H1 (cell line): ENCODE results near the gene ALPI. TPM values are rescaled to one million over a fixed set of nuclear protein-coding genes. Genes with fewer than 3 reads are reported as not detected.

Source experiments
- CTCF ChIA-PET: fragments of 300-600 bp; sonication (Branson Sonifier 250); formaldehyde crosslinking; loops from one replicate; lab custom pipeline; 2021; ENCODE audit not compliant: partially characterized antibody; lab: Charles Lee
- POLR2A ChIA-PET: fragments of 300-600 bp; sonication (Branson Sonifier 250); formaldehyde crosslinking; loops from one replicate; lab custom pipeline; 2021; ENCODE audit warnings: inconsistent platforms; ENCODE audit not compliant: partially characterized antibody; lab: Charles Lee
- DNase-seq, 2 experiments: peaks; one replicate each; pipeline versions ENCODE4 v3.0.0 to v3.0.0-alpha.2; 2010 to 2022; ENCODE audit warnings: low spot score in 2 of 2, low read depth in 1 of 2, mixed read lengths in 1 of 2
- FAIRE-seq: peaks from 2 replicates; lab custom pipeline; 2011; peaks lifted over from hg19 to GRCh38; lab: Jason Lieb, UNC
- H2AFZ ChIP-seq: 2 replicates; pipeline ENCODE4 v1.8.1; 2012; ENCODE audit warnings: low read length, inconsistent platforms
- H2AK5ac ChIP-seq: 2 replicates; pipeline ENCODE4 v1.6.1; 2013; ENCODE audit warnings: low read depth, low read length
- H2BK120ac ChIP-seq: replicated peaks from 2 replicates; pipeline ENCODE3; 2013; ENCODE audit warnings: low read depth, low read length, inconsistent platforms
- H2BK12ac ChIP-seq: 2 replicates; pipeline ENCODE4 v1.6.1; 2013; ENCODE audit warnings: low read depth, low read length
- H2BK15ac ChIP-seq: 2 replicates; pipeline ENCODE4 v1.6.1; 2013; ENCODE audit warnings: low read length
- H2BK20ac ChIP-seq: 2 replicates; pipeline ENCODE4 v1.6.1; 2013; ENCODE audit warnings: low read length
- H2BK5ac ChIP-seq: 2 replicates; pipeline ENCODE4 v1.6.1; 2013; ENCODE audit warnings: low read depth, low read length
- H3K14ac ChIP-seq: 2 replicates; pipeline ENCODE4 v1.6.1; 2013; ENCODE audit warnings: inconsistent platforms; ENCODE audit not compliant: insufficient read length
- H3K18ac ChIP-seq: 2 replicates; pipeline ENCODE4 v1.6.1; 2013; ENCODE audit warnings: low read length; ENCODE audit errors: extremely low read depth
- H3K23ac ChIP-seq: 2 replicates; pipeline ENCODE4 v1.6.1; 2013; ENCODE audit warnings: inconsistent platforms; ENCODE audit not compliant: insufficient read length
- H3K23me2 ChIP-seq: 2 replicates; pipeline ENCODE4 v1.6.1; 2013; ENCODE audit warnings: low read depth, low read length
- H3K27ac ChIP-seq: 2 replicates; pipeline ENCODE4 v1.6.1; 2011; ENCODE audit warnings: low read depth, low read length, inconsistent platforms
- H3K27me3 ChIP-seq, 4 experiments: replicated peaks in 1 of 4; 1 replicate in 1 of 4; 2 replicates in 3 of 4; pipeline versions ENCODE4 v1.6.1 to v1.8.1; 2011 to 2013; ENCODE audit warnings: low read length in 3 of 4, mild to moderate bottlenecking in 3 of 4, inconsistent platforms in 2 of 4, mixed read lengths in 2 of 4, moderate library complexity in 1 of 4; ENCODE audit not compliant: control insufficient read depth in 3 of 4, insufficient read depth in 3 of 4; ENCODE audit errors: extremely low read depth in 1 of 4
- H3K36me3 ChIP-seq, 4 experiments: 2 replicates each; pipeline versions ENCODE4 v1.6.1 to v1.8.1; 2011 to 2013; ENCODE audit warnings: mild to moderate bottlenecking in 4 of 4, low read length in 3 of 4, moderate library complexity in 2 of 4, control low read depth in 1 of 4, inconsistent platforms in 1 of 4; ENCODE audit not compliant: insufficient read depth in 4 of 4, control insufficient read depth in 2 of 4
- H3K4ac ChIP-seq: replicated peaks from 2 replicates; pipeline ENCODE3; 2013; ENCODE audit warnings: low read length, low read depth, mixed read lengths, inconsistent platforms; ENCODE audit not compliant: insufficient read length
- H3K4me1 ChIP-seq, 4 experiments: replicated peaks in 1 of 4; 1 replicate in 1 of 4; 2 replicates in 3 of 4; pipeline versions ENCODE4 v1.6.1 to v1.8.1; 2011 to 2013; ENCODE audit warnings: low read length in 3 of 4, inconsistent platforms in 2 of 4, mixed read lengths in 1 of 4; ENCODE audit not compliant: insufficient read depth in 4 of 4, control insufficient read depth in 3 of 4
- H3K4me2 ChIP-seq, 2 experiments: 2 replicates each; pipeline versions ENCODE4 v1.6.1 to v1.8.1; 2011 to 2013; ENCODE audit warnings: low read depth in 2 of 2, low read length in 2 of 2, control low read depth in 1 of 2, inconsistent platforms in 1 of 2, mild to moderate bottlenecking in 1 of 2; ENCODE audit not compliant: insufficient read depth in 1 of 2
- H3K4me3 ChIP-seq, 4 experiments: fragments of 200-600, 300-600 bp in 1 of 4; sonication (generic), shearing (Covaris generic), sonication (Bioruptor Twin) in 1 of 4; 2 replicates each; pipeline versions ENCODE4 v1.5.1 to v1.8.1; 2011 to 2016; ENCODE audit warnings: low read length in 4 of 4, low read depth in 3 of 4, control low read depth in 2 of 4, inconsistent platforms in 2 of 4, mild to moderate bottlenecking in 2 of 4, mixed read lengths in 1 of 4, moderate library complexity in 1 of 4; ENCODE audit not compliant: insufficient read depth in 2 of 4; ENCODE audit errors: extremely low read depth in 1 of 4
- H3K56ac ChIP-seq: replicated peaks from 2 replicates; pipeline ENCODE3; 2013; ENCODE audit warnings: low read depth, mild to moderate bottlenecking, mixed read lengths, low read length, inconsistent platforms; ENCODE audit not compliant: insufficient read length
- H3K79me1 ChIP-seq: 2 replicates; pipeline ENCODE4 v1.6.1; 2013; ENCODE audit warnings: low read depth, low read length, control low read depth
- H3K79me2 ChIP-seq, 2 experiments: 2 replicates each; pipeline versions ENCODE4 v1.6.1 to v1.8.1; 2012 to 2013; ENCODE audit warnings: low read length in 2 of 2, mild to moderate bottlenecking in 2 of 2, inconsistent platforms in 1 of 2; ENCODE audit not compliant: insufficient read depth in 2 of 2, control insufficient read depth in 1 of 2
- H3K9ac ChIP-seq, 4 experiments: replicated peaks in 1 of 4; 1 replicate in 1 of 4; 2 replicates in 3 of 4; pipeline versions ENCODE4 v1.6.1 to v1.8.1; 2011 to 2013; ENCODE audit warnings: low read depth in 3 of 4, low read length in 3 of 4, control low read depth in 2 of 4, mild to moderate bottlenecking in 2 of 4, moderate library complexity in 2 of 4, inconsistent platforms in 1 of 4; ENCODE audit errors: extremely low read depth in 1 of 4
- H3K9me3 ChIP-seq, 2 experiments: 2 replicates each; pipeline versions ENCODE4 v1.6.1 to v1.8.1; 2012 to 2013; ENCODE audit warnings: mild to moderate bottlenecking in 2 of 2, moderate library complexity in 2 of 2, control low read depth in 1 of 2, inconsistent platforms in 1 of 2, low read depth in 1 of 2, low read length in 1 of 2, mixed read lengths in 1 of 2; ENCODE audit not compliant: insufficient read depth in 2 of 2
- H4K20me1 ChIP-seq, 2 experiments: replicated peaks in 1 of 2; 2 replicates each; pipeline versions ENCODE3 to v1.8.1; 2011 to 2013; ENCODE audit warnings: inconsistent platforms in 2 of 2, low read length in 2 of 2, mild to moderate bottlenecking in 1 of 2; ENCODE audit not compliant: insufficient read depth in 2 of 2, control insufficient read depth in 1 of 2
- H4K5ac ChIP-seq: 2 replicates; pipeline ENCODE4 v1.6.1; 2013; ENCODE audit warnings: low read length, low read depth, mixed read lengths, inconsistent platforms; ENCODE audit not compliant: insufficient read length
- H4K8ac ChIP-seq: 2 replicates; pipeline ENCODE4 v1.8.0; 2013; ENCODE audit warnings: mild to moderate bottlenecking, moderate library complexity, low read length, inconsistent platforms; ENCODE audit not compliant: insufficient read depth; ENCODE audit errors: extremely low read depth
- H4K91ac ChIP-seq: replicated peaks from 2 replicates; pipeline ENCODE3; 2013; ENCODE audit warnings: low read length, mixed read lengths, inconsistent platforms; ENCODE audit not compliant: insufficient read length
- CTCF ChIP-seq, 3 experiments: IDR thresholded peaks; 1 replicate in 2 of 3; 2 replicates in 1 of 3; pipeline versions ENCODE4 v1.5.1 to v1.6.1; 2011; ENCODE audit warnings: low read length in 3 of 3, mild to moderate bottlenecking in 3 of 3, inconsistent platforms in 2 of 3, low read depth in 1 of 3, moderate library complexity in 1 of 3; ENCODE audit not compliant: insufficient read depth in 1 of 3; ENCODE audit errors: control extremely low read depth in 1 of 3
- EP300 ChIP-seq, 2 experiments: IDR thresholded peaks; 1 replicate in 1 of 2; 2 replicates in 1 of 2; pipeline ENCODE4 v1.6.1; 2011 to 2012; ENCODE audit warnings: low read depth in 2 of 2, low read length in 2 of 2, mild to moderate bottlenecking in 2 of 2, borderline replicate concordance in 1 of 2, inconsistent platforms in 1 of 2, moderate library complexity in 1 of 2
- GABPA ChIP-seq: IDR thresholded peaks from 2 replicates; pipeline ENCODE4 v1.6.1; 2011; ENCODE audit warnings: mild to moderate bottlenecking, low read length, moderate library complexity, borderline replicate concordance; ENCODE audit not compliant: insufficient read depth
- GTF2F1 ChIP-seq: IDR thresholded peaks from 2 replicates; pipeline ENCODE4 v1.6.1; 2012; ENCODE audit warnings: low read depth, low read length, improper control_type of control experiment, borderline replicate concordance
- HDAC6 ChIP-seq: IDR thresholded peaks from one replicate; pipeline ENCODE4 v1.7.1; 2012; ENCODE audit warnings: low read depth, mild to moderate bottlenecking, inconsistent platforms, low read length, moderate library complexity
- POLR2AphosphoS5 ChIP-seq: IDR thresholded peaks from 2 replicates; pipeline ENCODE4 v1.6.1; 2011; ENCODE audit warnings: low read depth, low read length
- RNF2 ChIP-seq: fragments of 200-900, 300-1000 bp; sonication (generic); IDR thresholded peaks from 2 replicates; pipeline ENCODE4 v1.7.1; 2016; ENCODE audit warnings: borderline replicate concordance, low read depth, mild to moderate bottlenecking, antibody characterized with exemption, low read length; ENCODE audit not compliant: poor library complexity, severe bottlenecking; ENCODE audit errors: missing control alignments
- SIN3A ChIP-seq, 2 experiments: IDR thresholded peaks in 1 of 2; conservative IDR thresholded peaks in 1 of 2; 2 replicates each; pipeline ENCODE4 v1.6.1; 2011 to 2012; ENCODE audit warnings: low read length in 2 of 2, improper control_type of control experiment in 1 of 2, low read depth in 1 of 2, mild to moderate bottlenecking in 1 of 2
- SP4 ChIP-seq: IDR thresholded peaks from 2 replicates; pipeline ENCODE4 v1.6.1; 2012; ENCODE audit warnings: low read length, inconsistent platforms
- WGBS, 2 experiments: shearing (Covaris generic) in 1 of 2; methylation state at CpG; one replicate each; pipeline versions ENCODE4 v1.1.6 to v1.1.7; 2013 to 2015; ENCODE audit warnings: low lambda C conversion rate in 2 of 2, mixed read lengths in 2 of 2, inconsistent platforms in 1 of 2, low coverage in 1 of 2, missing lambda C conversion rate in 1 of 2; ENCODE audit not compliant: insufficient replicate concordance in 2 of 2, insufficient coverage in 1 of 2, insufficient read length in 1 of 2; ENCODE audit errors: extremely low coverage in 1 of 2, missing lambda C conversion rate in 1 of 2; 5-methylcytosine and 5-hydroxymethylcytosine counted together
- polyA plus RNA-seq, 7 experiments: library from polyadenylated mRNA; depleted of rRNA in 3 of 7; stranded (reverse) in 5 of 7; unstranded in 2 of 7; fragments of >200 nt in 5 of 7; fragments of 200-250 nt in 2 of 7; gene quantifications; 1 replicate in 5 of 7; 2 replicates in 1 of 7; 4 replicates in 1 of 7; pipeline versions ENCODE4 v1.2.1 to v1.2.3, GENCODE V29; 2011 to 2013; ENCODE audit warnings: missing spikeins in 2 of 7, mixed read lengths in 2 of 7
- total RNA-seq: library from RNA; stranded (reverse); fragmentation: NEBNext Ultra II Directional; extraction: Animal tissue kit (Norgen Biotek cat#: 25700); gene quantifications from 2 replicates; pipeline ENCODE4 v1.2.1, GENCODE V29; 2021

The ALPI gene
- total and polyA plus RNA-seq, 2 of the 8 experiments (the other 6 are each of a cell fraction or from before 2014, with no cell fraction given) = not detected

- Histone ChIP-seq H3K18ac (no peak overlapping the region), H4K91ac (no peak overlapping the region), H3K23ac (no peak overlapping the region), H2AFZ (no peak overlapping the region), H3K79me2 (no peaks in the 10 kb centered on the region), H3K36me3 (no peaks in the 10 kb centered on the region), H2BK12ac (no peak overlapping the region), H2BK5ac (no peak overlapping the region), H4K5ac (no peak overlapping the region), H3K4ac (no peak overlapping the region), H3K23me2 (no peaks in the 10 kb centered on the region), H4K20me1 (no peaks in the 10 kb centered on the region), H4K8ac (no peak overlapping the region), H3K27me3 (no peaks in the 10 kb centered on the region; a peak in 1 of 7 replicates), H3K79me1 (no peaks in the 10 kb centered on the region), H2BK20ac (no peak overlapping the region), H2BK15ac (no peak overlapping the region), H3K4me1 (peaks cover 0 to 12% (median 2%) of the 10 kb centered on the region in 4 experiments; a peak in 5 of 7 replicates), H3K14ac (no peak overlapping the region), H3K9ac (no peak overlapping the region), H3K4me3 (no peak overlapping the region), H2BK120ac (no peak overlapping the region), H3K9me3 (no peaks in the 10 kb centered on the region), H2AK5ac (no peak overlapping the region), H3K27ac (no peak overlapping the region), H3K4me2 (no peak overlapping the region), H3K56ac (no peak overlapping the region)
- ChIA-PET POLR2A (interaction anchor here (1.2 kb wide), 1 partner anchor 76 kb away, joined by 3 read pairs; no protein-coding TSS in a partner anchor), CTCF (interaction anchor here (0.6 to 3.6 kb wide), 36 partner anchors 8 to 563 kb away, joined by 3 to 108 read pairs (median 5); partner anchors contain the start of genes ALPI, CHRNG and PRSS56)
- WGBS, 2 experiments = 88% methylated on average over 18 of the region's 18 CpGs; no CpG with 5 or more reads in 1 of the 2 experiments
- DNase-seq = peak in 1 of 2 experiments; percentile 47
- FAIRE-seq = no peak
- no peak for TF ChIP-seq HDAC6
- no peak for TF ChIP-seq SIN3A (conservative IDR thresholded peaks at IDR 0.05 in 1 of 2, IDR thresholded peaks at IDR 0.05 in 1 of 2; ENCODE audit: low read depth in 1 of 2, low read length in 2 of 2)
- no peak for TF ChIP-seq GABPA
- no peak for TF ChIP-seq CTCF (IDR thresholded peaks at IDR 0.05; ENCODE audit: control extremely low read depth in 1 of 3, insufficient read depth in 1 of 3, low read depth in 1 of 3, low read length in 3 of 3)
- TF ChIP-seq SP4 = no peak
- no peak for TF ChIP-seq RNF2
- no peak for TF ChIP-seq POLR2AphosphoS5
- TF ChIP-seq EP300 (IDR thresholded peaks at IDR 0.05; ENCODE audit: borderline replicate concordance in 1 of 2, low read depth in 2 of 2, low read length in 2 of 2) = no peak
- TF ChIP-seq GTF2F1 = no peak
Measured at GRCh38 chr2:232447638-232448303, 8.2 kb upstream of the ALPI start.
